Activated gamma-delta T cell treated with Interleukin-2 at 50 U/mL for 16 hours (primary cell): ENCODE data around the gene HOPX.
"Not testable (repeated sequence)": the region's sequence is repeated elsewhere in the genome, so short reads cannot be mapped to it uniquely, and the experiment has no call there.

Experiments
- DNase-seq: peaks from one replicate; pipeline ENCODE4 v3.0.0-alpha.2; 2020

Gene HOPX

GRCh38 chr4:56622176-56622575 is 58.9 kb downstream of the HOPX start:
- no peak for DNase-seq

GRCh38 chr4:56619816-56620215 is 61.3 kb downstream of the HOPX start:
- no peak for DNase-seq

GRCh38 chr4:56619160-56619559 is 61.9 kb downstream of the HOPX start:
- DNase-seq = no peak

- no peak for DNase-seq
Observed at GRCh38 chr4:56618734-56619133, 62.4 kb downstream of the HOPX start.

GRCh38 chr4:56613101-56613862 is 67.8 kb downstream of the HOPX start:
- no peak for DNase-seq

GRCh38 chr4:56612282-56612681 is 68.8 kb downstream of the HOPX start:
- DNase-seq = no peak

GRCh38 chr4:56611501-56611900 is 69.6 kb downstream of the HOPX start:
- no peak for DNase-seq

- not testable (repeated sequence) for DNase-seq
Observed at GRCh38 chr4:56610170-56610569, 70.9 kb downstream of the HOPX start.

GRCh38 chr4:56607926-56608325 is 73.2 kb downstream of the HOPX start:
- DNase-seq = no peak

- no peak for DNase-seq
Observed at GRCh38 chr4:56606385-56606784, 74.7 kb downstream of the HOPX start.

- not testable (repeated sequence) for DNase-seq
Observed at GRCh38 chr4:56605464-56605863, 75.6 kb downstream of the HOPX start.

- no peak for DNase-seq
Observed at GRCh38 chr4:56603297-56603696, 77.8 kb downstream of the HOPX start.
